Measurements from ENCODE around the gene HARS1. TPM values are rescaled to one million over a fixed set of nuclear protein-coding genes. Genes with fewer than 3 reads are reported as not detected.

The HARS1 gene, protein sequence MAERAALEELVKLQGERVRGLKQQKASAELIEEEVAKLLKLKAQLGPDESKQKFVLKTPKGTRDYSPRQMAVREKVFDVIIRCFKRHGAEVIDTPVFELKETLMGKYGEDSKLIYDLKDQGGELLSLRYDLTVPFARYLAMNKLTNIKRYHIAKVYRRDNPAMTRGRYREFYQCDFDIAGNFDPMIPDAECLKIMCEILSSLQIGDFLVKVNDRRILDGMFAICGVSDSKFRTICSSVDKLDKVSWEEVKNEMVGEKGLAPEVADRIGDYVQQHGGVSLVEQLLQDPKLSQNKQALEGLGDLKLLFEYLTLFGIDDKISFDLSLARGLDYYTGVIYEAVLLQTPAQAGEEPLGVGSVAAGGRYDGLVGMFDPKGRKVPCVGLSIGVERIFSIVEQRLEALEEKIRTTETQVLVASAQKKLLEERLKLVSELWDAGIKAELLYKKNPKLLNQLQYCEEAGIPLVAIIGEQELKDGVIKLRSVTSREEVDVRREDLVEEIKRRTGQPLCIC
- total RNA-seq (51.9 and 53.2 TPM in 2 replicates), polyA plus RNA-seq (85.8 and 110 TPM in 2 replicates), polyA minus RNA-seq (ENCODE audit: low replicate concordance) (42.3 and 44.5 TPM in 2 replicates)
- polyA plus RNA-seq (2012) = 79.5 and 102 TPM in 2 replicates

DNA sequence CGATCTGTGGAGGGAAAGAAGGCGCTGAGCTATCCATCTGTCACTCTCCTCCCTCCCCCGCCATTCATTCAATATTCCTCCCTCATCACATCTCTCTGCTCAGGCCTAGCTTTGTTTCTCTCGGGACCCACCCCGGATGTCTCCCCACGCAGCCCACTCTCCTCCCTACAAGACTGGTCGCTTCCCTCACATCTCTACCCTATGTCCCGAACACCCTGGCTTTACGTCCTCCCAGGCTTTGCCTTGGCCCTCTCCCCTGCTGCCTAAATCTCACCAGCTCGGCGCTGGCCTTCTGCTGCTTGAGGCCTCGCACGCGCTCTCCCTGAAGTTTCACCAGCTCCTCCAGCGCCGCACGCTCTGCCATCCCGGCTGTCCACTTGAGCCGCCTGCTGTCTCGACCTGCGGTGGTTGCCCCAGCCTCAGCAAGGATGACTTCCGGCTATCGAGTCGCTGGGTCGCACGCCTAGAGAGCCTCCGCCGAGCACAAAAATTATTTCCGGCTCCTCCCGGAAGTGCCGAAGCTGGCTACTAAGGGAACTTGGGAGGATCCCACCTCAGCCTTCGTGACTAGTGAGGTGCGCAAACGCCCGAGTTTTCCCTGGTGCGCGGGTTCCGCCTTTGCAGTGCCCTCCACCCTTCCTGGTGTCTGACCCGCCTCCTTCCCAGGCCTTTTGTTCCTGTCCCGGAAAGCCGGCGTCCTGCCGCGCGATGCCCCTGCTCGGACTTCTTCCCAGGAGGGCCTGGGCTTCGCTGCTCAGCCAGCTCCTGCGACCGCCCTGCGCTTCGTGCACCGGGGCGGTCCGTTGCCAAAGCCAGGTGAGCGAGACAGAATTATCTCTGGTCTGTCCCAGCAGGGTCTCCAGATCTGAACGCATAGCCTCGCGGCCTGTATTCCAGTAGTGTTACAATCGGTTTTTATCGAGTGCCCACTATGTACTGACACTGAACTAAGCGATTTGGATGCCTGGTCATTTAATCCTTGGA is at the start of gene HARS1, which contains the start of gene HARS2:
HARS1 (minus strand) TSS at position 430 of the 984 bp plus-strand sequence; CDS start at position 364, 66 bp downstream.
HARS2 (plus strand) TSS at position 515 of the 984 bp plus-strand sequence; CDS start at position 709, 194 bp downstream.
- H4K20me1 ChIP-seq (ENCODE audit: control insufficient read depth, extremely low read depth, insufficient read depth, low read length) = no peaks in the 10 kb centered on the region
- no peaks in the 10 kb centered on the region for H3K27me3 ChIP-seq (ENCODE audit: control insufficient read depth, insufficient read depth, low read length)
- peak within 1 kb of the TSS; percentile 63 to 99 (median 84) for H3K4me3 ChIP-seq (replicated peaks in 1 of 4; ENCODE audit: control extremely low read depth in 1 of 4, insufficient read depth in 1 of 4, low read depth in 3 of 4, low read length in 4 of 4)
- H3K9me3 ChIP-seq (ENCODE audit: control insufficient read depth, insufficient read depth, low read depth, low read length) = no peaks in the 10 kb centered on the region
- H2AFZ ChIP-seq (ENCODE audit: low read length) = peak within 1 kb of the TSS; percentile 90
- peaks cover 16% of the 10 kb centered on the region for H3K36me3 ChIP-seq (ENCODE audit: control insufficient read depth, insufficient read depth, low read length)
- peaks cover 2% of the 10 kb centered on the region for H3K4me1 ChIP-seq (ENCODE audit: control insufficient read depth, extremely low read depth, insufficient read depth, low read length)
- peak within 1 kb of the TSS; percentile 77 for H3K27ac ChIP-seq (ENCODE audit: insufficient read depth, low read length)
- peak; percentile 94 to 96 for DNase-seq (ENCODE audit: low read depth in 2 of 2)
- TF ChIP-seq, protein P1, sequence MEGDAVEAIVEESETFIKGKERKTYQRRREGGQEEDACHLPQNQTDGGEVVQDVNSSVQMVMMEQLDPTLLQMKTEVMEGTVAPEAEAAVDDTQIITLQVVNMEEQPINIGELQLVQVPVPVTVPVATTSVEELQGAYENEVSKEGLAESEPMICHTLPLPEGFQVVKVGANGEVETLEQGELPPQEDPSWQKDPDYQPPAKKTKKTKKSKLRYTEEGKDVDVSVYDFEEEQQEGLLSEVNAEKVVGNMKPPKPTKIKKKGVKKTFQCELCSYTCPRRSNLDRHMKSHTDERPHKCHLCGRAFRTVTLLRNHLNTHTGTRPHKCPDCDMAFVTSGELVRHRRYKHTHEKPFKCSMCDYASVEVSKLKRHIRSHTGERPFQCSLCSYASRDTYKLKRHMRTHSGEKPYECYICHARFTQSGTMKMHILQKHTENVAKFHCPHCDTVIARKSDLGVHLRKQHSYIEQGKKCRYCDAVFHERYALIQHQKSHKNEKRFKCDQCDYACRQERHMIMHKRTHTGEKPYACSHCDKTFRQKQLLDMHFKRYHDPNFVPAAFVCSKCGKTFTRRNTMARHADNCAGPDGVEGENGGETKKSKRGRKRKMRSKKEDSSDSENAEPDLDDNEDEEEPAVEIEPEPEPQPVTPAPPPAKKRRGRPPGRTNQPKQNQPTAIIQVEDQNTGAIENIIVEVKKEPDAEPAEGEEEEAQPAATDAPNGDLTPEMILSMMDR (conservative IDR thresholded peaks at IDR 0.05 in 1 of 2, IDR thresholded peaks at IDR 0.05 in 1 of 2; ENCODE audit: low read depth in 1 of 2, low read length in 2 of 2) = no peak
- no peak for TF ChIP-seq EZH2 (IDR thresholded peaks at IDR 0.05; ENCODE audit: low read length, missing control alignments)
- H3K79me2 ChIP-seq (ENCODE audit: control insufficient read depth, insufficient read depth, low read length) = peaks cover 41% of the 10 kb centered on the region
- peak within 1 kb of the TSS; percentile 95 for H3K4me2 ChIP-seq (ENCODE audit: extremely low read depth, insufficient read depth, low read length)
- peak within 1 kb of the TSS; percentile 79 for H3K9ac ChIP-seq (ENCODE audit: insufficient read depth, low read length)

DNA sequence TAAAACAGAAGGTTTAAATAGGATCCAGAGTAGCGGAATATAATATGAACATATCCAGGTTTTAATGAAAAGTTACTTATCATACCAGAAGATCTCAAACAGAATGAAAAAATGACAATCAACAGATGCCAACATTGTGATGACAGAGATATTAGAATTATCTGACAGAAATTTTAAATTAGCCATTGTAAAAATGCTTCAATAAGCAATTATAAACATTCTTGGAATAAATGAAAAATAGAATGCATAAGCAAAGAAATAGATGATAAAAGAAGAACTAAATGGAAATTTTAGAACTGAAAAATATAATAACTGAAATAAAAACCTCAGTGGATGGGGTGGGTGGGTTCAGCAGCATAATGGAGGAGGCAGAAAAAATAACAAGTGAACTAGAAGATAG is 46.3 kb upstream of the HARS1 start:
- Histone ChIP-seq H2AFZ (ENCODE audit: low read length) (no peak overlapping the region), H3K36me3 (ENCODE audit: control insufficient read depth, insufficient read depth, low read length) (no peaks in the 10 kb centered on the region), H3K9me3 (ENCODE audit: control insufficient read depth, insufficient read depth, low read depth, low read length) (no peaks in the 10 kb centered on the region), H3K27ac (ENCODE audit: insufficient read depth, low read length) (no peak overlapping the region), H3K79me2 (ENCODE audit: control insufficient read depth, insufficient read depth, low read length) (no peaks in the 10 kb centered on the region), H3K4me2 (ENCODE audit: extremely low read depth, insufficient read depth, low read length) (no peak overlapping the region), H3K27me3 (ENCODE audit: control insufficient read depth, insufficient read depth, low read length) (no peaks in the 10 kb centered on the region), H3K4me3 (replicated peaks in 1 of 4; ENCODE audit: control extremely low read depth in 1 of 4, insufficient read depth in 1 of 4, low read depth in 3 of 4, low read length in 4 of 4) (no peak overlapping the region), H4K20me1 (ENCODE audit: control insufficient read depth, extremely low read depth, insufficient read depth, low read length) (no peaks in the 10 kb centered on the region), H3K9ac (ENCODE audit: insufficient read depth, low read length) (no peak overlapping the region), H3K4me1 (ENCODE audit: control insufficient read depth, extremely low read depth, insufficient read depth, low read length) (no peaks in the 10 kb centered on the region)
- DNase-seq (ENCODE audit: low read depth in 2 of 2) = no peak
- TF ChIP-seq EZH2 (IDR thresholded peaks at IDR 0.05; ENCODE audit: low read length, missing control alignments) = no peak
- TF ChIP-seq, protein P1 (conservative IDR thresholded peaks at IDR 0.05 in 1 of 2, IDR thresholded peaks at IDR 0.05 in 1 of 2; ENCODE audit: low read depth in 1 of 2, low read length in 2 of 2) = no peak

Measured in fibroblast of lung (primary cell).